Measurements from ENCODE around the gene TNFRSF13B. TPM values are rescaled to one million over a fixed set of nuclear protein-coding genes. Genes with fewer than 3 reads are reported as not detected.
"Not testable (repeated sequence)": the region's sequence is repeated elsewhere in the genome, so short reads cannot be mapped to it uniquely, and the experiment has no call there.

The TNFRSF13B gene
- polyA plus RNA-seq, result 224 TPM

DNA sequence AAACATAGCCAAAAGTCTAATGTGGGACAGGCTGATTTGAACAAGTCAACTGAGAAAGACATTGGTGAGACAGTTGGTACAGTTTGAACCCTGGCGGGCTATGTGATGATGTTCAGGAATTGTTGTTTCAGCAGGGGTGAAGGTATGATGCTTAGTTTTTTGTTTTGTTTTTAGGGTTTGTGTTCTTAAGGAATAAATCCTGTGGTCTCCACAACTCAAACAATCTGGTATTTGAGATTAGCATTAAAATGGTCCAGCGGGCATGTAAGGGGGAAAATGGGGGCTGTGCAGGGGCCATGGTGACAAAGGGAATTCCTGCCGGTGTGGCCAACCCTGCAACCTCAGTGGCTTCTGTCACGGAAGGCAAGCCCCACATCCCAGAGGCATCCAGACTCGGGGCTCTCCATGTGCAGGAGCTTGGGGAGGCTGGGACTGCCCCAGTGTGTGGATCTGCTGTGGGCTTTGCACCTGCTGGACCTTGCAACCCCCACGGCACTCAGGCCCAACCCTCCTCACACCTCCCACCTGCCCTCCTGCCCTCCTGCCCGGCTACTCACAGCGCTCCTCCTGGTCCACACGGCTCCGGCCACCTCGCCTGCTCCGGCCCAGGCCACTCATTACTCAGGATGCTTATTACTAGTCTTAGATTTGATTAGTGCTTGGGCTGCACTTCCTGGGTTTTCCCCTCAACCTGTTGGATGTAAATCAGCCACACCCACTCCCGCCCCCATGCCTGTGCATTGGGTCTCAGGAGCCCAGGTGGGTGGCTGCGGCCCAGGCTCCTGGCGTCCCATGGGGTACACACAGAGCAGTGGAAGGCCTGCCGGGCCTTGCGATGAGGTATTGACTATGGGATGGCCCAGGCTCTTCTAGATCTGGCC is at the start of gene TNFRSF13B:
TSS of gene TNFRSF13B (minus strand) at position 661 of the 881 bp plus-strand sequence. CDS start at position 618, 43 bp downstream.
- H3K9me3 Mint-ChIP-seq, result no peaks in the 10 kb centered on the region
- peaks cover 52 to 60% (median 58%) of the 10 kb centered on the region in 3 donors for H3K4me1 Mint-ChIP-seq
- H3K36me3 Mint-ChIP-seq, result peaks cover 2% of the 10 kb centered on the region
- peak within 1 kb of the TSS; percentile 87 to 99 (median 98) for H3K4me3 Mint-ChIP-seq
- H3K27me3 Mint-ChIP-seq, result peaks cover 2% of the 10 kb centered on the region
- H3K27ac Mint-ChIP-seq, result peak within 1 kb of the TSS; percentile 84 to 98 (median 97)

DNA sequence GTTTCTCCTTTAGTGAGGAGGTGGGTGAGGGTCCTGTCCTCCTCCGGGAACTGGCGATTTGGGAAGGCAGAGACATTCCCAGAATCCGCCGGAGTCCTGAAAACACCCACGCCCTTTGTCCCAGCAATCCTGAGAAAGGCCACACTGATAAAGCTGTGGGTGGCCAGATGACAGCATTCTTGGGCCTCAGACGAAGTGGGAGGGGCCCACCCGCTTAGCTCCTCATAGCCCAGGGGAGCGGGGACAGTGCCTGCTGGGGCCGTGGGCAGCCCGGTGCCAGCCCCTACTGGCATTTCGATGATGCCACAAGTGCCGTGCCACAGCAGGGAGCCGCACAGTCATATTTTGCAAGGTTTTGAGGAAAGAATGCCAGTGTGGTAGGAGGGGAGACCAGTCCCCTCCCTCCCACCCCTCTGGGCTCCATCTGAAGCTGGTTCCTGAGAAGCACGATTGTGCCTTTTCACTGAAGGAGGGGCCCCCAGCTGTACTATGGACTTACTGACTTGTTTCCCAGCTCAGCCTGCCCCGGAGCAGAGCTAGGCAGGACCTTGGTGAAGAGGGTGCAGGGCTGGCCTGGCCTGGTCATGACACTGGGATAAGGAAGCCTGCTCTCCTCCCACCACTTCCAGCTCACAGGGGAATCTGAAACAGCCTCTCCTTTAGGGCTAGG is 49.4 kb upstream of the TNFRSF13B start:
- Mint-ChIP-seq H3K27me3 (no peaks in the 10 kb centered on the region), H3K27ac (no peak overlapping the region), H3K4me3 (no peak overlapping the region), H3K4me1 (peaks cover 3 to 7% (median 5%) of the 10 kb centered on the region in 3 donors), H3K36me3 (no peaks in the 10 kb centered on the region), H3K9me3 (peaks cover 0 to 4% (median 0%) of the 10 kb centered on the region in 3 donors)

DNA sequence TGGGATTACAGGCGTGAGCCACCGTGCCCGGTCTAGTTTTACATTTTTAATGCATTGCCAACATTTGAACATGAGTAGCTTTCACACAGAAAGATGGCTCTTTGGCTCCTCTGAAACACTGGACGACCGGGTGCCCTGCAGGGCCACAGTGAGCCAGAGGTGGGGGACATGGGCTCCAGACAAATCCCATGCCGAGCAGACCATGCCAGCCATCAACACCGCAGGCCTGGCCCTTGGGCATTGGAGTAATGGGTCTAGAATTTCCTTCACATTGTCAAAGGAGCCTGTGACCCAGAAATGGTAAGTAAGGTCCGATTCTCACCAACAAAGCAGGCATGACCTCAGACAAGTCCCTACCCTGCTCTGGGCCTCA is 48.9 kb upstream of the TNFRSF13B start:
- Mint-ChIP-seq H3K36me3 (no peaks in the 10 kb centered on the region), H3K9me3 (peaks cover 0 to 4% (median 0%) of the 10 kb centered on the region in 3 donors), H3K4me3 (no peak overlapping the region), H3K27me3 (no peaks in the 10 kb centered on the region), H3K4me1 (peaks cover 7 to 9% (median 8%) of the 10 kb centered on the region in 3 donors), H3K27ac (no peak overlapping the region)

DNA sequence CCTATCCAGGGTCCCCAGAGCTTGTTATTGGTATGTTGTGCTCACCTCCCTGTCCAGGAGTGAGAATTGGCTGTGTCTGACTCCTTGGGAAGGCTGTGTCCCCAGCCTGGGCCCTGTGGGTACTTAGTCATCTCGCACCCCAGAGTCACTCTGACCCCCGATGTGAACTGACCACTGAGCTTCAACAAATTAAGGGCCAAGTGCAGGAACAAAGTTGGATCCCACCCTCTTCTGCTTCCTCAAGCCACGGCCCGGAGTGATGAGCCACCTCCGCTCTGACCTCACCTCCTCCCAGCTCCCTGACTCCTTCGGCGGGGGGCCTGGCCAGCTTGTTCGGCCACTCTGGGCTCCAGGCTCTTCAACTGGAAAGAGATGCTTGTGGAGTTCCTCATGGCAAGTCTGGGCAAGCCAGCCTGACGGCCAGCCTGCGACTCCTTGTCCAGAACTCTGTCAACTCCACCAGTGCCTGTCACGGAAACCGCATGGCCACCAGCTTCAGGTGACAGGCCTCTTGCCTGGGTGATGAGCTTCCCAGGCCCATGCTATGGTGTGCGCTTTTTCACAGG is 48.1 kb upstream of the TNFRSF13B start:
- Mint-ChIP-seq H3K4me1 (peaks cover 7 to 9% (median 8%) of the 10 kb centered on the region in 3 donors), H3K4me3 (no peak overlapping the region), H3K27me3 (no peaks in the 10 kb centered on the region), H3K27ac (no peak overlapping the region), H3K9me3 (peaks cover 0 to 4% (median 0%) of the 10 kb centered on the region in 3 donors), H3K36me3 (no peaks in the 10 kb centered on the region)

DNA sequence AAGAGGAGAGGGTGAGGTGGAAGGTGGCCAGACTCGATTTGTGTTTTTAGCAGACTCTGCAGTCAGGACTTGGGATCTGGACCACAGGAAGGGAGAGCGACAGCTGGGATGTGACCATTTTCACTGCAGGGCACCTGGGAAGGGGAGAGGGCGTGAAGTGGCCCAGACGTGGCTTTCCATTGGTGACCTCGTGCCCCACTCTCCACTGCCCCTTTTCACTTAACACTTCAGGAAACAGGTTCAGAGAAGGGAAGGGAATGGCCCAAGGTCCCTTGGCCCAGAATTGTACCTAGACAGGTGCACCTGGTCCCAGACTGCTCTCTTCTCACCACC is 47.5 kb upstream of the TNFRSF13B start:
- H3K9me3 Mint-ChIP-seq, result peaks cover 0 to 4% (median 0%) of the 10 kb centered on the region in 3 donors
- H3K4me3 Mint-ChIP-seq, result no peak overlapping the region
- H3K27me3 Mint-ChIP-seq, result no peaks in the 10 kb centered on the region
- peaks cover 7 to 9% (median 8%) of the 10 kb centered on the region in 3 donors for H3K4me1 Mint-ChIP-seq
- no peak overlapping the region for H3K27ac Mint-ChIP-seq
- H3K36me3 Mint-ChIP-seq, result no peaks in the 10 kb centered on the region

DNA sequence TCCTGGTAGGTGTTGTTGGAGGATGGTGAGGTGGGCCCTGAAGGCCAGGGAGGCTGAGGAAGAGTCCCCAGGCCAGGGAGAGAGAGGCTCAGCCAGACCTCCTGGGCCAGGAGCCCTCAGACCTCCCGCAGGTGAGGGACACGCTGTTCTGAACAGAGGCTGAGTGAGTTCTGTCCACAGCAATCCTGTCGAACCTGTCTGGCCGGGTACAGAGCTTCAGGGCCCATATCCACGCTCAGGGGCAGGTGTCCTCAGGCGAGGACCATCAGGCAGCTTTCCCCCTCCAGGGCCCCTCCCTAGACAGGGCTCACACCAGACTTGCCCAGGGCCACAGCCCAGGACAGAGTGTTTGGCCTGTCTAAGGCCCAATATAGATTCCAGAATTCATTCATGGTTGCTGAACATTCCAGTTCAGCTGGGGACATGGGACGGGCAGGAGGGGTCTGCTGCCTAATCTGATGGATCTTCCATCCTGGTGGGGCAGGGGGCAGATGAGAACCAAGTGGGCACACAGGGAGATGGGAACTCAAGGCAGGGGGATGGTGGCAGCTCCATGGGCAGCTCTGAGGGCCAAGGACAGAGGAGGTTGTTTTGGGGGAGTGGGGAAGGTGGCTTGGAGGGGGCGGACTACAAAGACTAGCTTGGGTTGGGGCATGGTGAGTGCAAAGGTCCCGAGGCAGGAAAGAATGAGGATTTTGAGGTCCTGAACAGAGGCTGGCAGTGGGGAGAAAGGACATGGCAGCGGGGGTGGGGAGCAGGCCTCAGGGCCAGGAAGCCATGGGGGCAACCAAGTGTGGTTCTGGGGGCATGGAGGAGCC is 46.9 kb upstream of the TNFRSF13B start:
- Mint-ChIP-seq H3K4me3 (no peak overlapping the region), H3K27me3 (no peaks in the 10 kb centered on the region), H3K4me1 (peaks cover 7 to 9% (median 8%) of the 10 kb centered on the region in 3 donors), H3K9me3 (peaks cover 0 to 4% (median 0%) of the 10 kb centered on the region in 3 donors), H3K36me3 (no peaks in the 10 kb centered on the region), H3K27ac (peak overlapping the region in 2 of 3 donors; percentile 39 to 77)

DNA sequence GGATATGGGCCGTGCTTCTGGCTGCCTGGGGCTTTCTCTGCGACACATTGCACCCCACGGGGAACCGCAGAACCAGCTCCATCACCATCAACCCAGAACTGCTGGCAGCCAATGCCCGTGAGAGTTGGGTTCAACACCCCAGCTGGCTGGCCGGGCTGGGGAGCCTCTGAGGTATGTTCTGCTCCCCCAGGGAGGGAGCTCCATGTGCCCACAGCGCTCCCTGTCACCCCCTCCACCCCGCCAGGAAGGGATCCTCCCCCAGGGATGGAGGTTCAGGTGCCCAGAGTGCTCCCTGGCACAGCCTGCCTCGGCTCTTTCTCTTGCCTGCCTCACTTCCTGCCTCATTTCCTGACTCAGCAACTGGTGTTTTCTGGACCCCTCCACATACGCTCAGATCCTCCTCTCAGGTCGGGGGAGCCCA is 46.1 kb upstream of the TNFRSF13B start:
- H3K4me3 Mint-ChIP-seq, result peak overlapping the region in 1 of 4 donors; percentile 70

DNA sequence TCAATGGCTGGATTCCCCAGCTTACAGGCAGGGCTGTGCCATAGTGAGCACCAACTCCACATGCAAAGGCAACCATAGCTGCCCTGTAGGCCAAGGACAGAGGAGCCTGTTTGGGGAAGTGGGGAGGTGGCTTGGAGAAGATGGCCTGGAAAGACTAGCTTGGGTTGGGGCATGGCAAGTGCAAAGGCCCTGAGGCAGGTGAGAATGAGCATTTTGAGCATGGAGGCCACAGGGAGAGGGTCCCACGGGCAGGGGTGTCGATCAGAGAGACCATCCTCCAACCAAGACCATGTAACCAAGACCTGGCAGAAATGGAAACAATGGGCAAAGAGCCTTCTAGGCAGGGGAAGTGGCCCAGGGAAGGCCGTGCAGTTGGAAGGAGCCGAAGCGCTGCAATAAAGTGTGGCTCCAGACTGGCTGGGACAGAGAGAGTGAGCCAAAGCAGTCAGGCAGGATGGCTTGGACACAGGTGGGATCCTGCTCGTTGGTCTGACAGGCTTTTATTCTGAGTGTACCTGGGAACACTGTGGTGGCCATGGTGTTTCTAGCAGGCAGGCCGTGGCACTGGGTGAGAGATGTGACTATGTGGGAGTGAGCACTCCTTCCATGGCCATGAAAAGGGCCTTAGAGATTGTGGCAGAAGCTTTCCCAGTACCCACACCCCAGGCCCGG is 45.6 kb upstream of the TNFRSF13B start:
- peak overlapping the region in 1 of 4 donors; percentile 76 for H3K4me3 Mint-ChIP-seq
- H3K27me3 Mint-ChIP-seq, result no peaks in the 10 kb centered on the region
- peaks cover 0 to 4% (median 0%) of the 10 kb centered on the region in 3 donors for H3K9me3 Mint-ChIP-seq
- no peaks in the 10 kb centered on the region for H3K36me3 Mint-ChIP-seq
- peak overlapping the region in 1 of 3 donors; percentile 27 for H3K27ac Mint-ChIP-seq
- H3K4me1 Mint-ChIP-seq, result peaks cover 7 to 9% (median 8%) of the 10 kb centered on the region in 3 donors

More for the DNA sequence above, 46.1 kb upstream of the TNFRSF13B start:
- peaks cover 0 to 4% (median 0%) of the 10 kb centered on the region in 3 donors for H3K9me3 Mint-ChIP-seq
- H3K4me1 Mint-ChIP-seq, result peaks cover 7 to 9% (median 8%) of the 10 kb centered on the region in 3 donors
- H3K36me3 Mint-ChIP-seq, result no peaks in the 10 kb centered on the region
- H3K27me3 Mint-ChIP-seq, result no peaks in the 10 kb centered on the region
- peak overlapping the region in 1 of 3 donors; percentile 27 for H3K27ac Mint-ChIP-seq

DNA sequence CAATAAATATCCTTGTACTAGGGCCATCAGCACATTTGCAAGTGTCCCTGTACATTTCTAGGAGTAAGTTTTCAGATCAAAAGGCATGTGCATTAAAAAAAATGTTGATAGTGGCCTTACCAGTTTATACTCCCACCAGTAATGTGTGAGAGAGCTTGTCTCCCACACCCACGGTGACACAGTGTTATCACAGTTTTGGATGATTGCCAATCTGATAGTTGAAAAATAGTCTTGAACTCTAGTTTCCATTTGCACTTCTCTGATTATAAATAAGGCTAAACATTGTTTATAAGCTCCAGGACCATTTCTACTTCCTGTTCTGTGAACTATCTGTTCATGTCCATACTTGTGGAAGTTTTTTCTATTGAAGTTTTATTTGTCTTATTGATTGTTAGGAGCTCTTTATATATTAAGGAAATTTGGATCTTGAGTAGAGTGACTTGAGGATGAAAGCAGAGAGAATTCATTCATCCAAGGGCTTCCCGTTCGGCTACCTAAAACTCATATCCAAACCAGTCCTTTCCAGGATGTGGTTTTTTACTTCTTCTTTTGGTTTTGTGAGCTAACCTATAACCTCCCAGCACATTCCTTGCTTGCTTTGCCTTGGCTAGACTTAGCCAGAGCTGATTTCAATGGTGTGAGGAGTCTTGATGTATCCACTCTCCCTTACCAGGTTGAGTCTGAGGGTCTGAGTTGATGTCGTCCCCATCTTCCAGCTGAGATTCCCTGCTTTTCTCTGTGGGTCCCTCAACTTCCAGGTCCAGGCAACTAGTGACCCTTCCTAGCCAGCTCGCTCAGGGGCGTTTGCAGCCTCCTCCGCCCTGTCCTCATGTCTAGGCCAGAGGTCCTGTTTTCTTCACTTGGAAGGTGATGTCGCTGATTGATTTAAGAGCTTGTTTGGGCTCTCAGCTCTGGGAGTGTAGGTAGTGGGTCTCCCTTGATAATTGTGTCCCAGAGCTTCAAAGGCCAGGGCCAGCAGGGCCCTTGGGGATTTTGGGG is 44.6 kb upstream of the TNFRSF13B start:
- not testable (repeated sequence) for H3K27me3 Mint-ChIP-seq, H3K4me3 Mint-ChIP-seq, H3K9me3 Mint-ChIP-seq, H3K4me1 Mint-ChIP-seq, H3K36me3 Mint-ChIP-seq
- peak overlapping the region in 1 of 3 donors; percentile 31 for H3K27ac Mint-ChIP-seq

DNA sequence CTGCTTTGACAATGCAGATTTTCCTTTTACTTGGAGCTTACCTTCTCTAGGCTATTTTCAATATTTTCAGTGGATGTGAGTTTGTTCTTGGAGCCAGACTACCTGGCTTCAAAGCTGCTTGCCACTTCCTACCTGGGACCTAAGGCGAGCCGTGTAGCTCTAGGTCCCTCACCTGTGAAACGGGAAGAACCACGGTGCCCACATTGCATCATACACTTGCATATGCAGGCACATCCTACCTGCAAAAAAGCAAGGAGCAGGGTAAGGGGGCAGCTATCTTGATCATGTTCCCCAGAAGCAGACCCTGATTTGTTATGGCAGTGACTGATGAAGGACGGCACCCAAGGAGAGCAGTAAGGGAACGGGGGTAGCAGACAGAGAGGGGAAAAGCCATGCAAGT is 43.3 kb upstream of the TNFRSF13B start:
- Mint-ChIP-seq H3K4me1 (peaks cover 7 to 9% (median 8%) of the 10 kb centered on the region in 3 donors), H3K36me3 (no peaks in the 10 kb centered on the region), H3K27ac (peak overlapping the region in 1 of 3 donors; percentile 50), H3K4me3 (no peak overlapping the region), H3K9me3 (peaks cover 0 to 4% (median 0%) of the 10 kb centered on the region in 3 donors), H3K27me3 (no peaks in the 10 kb centered on the region)

DNA sequence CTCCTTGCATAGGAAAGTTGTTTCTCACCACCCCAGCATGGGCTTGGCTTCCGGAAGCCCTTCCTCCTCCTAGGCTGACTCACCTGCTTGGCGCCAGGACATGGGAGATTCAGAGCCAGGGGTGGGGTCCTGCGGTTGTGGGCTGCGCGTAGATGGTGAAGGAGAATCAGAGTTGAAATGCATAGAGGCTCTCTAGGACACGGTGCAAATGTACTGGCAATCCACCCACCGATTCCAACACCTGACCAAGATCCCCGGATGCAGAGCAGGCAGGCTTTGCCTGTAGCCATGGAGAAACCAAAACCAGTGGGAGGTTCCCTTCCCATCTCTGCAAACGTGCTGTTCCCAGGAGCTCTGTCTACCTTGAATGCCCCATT is 42.8 kb upstream of the TNFRSF13B start:
- H3K4me1 Mint-ChIP-seq, H3K27me3 Mint-ChIP-seq, H3K36me3 Mint-ChIP-seq, H3K9me3 Mint-ChIP-seq, H3K4me3 Mint-ChIP-seq: not testable (repeated sequence)
- H3K27ac Mint-ChIP-seq, result peak overlapping the region in 1 of 3 donors; percentile 50

DNA sequence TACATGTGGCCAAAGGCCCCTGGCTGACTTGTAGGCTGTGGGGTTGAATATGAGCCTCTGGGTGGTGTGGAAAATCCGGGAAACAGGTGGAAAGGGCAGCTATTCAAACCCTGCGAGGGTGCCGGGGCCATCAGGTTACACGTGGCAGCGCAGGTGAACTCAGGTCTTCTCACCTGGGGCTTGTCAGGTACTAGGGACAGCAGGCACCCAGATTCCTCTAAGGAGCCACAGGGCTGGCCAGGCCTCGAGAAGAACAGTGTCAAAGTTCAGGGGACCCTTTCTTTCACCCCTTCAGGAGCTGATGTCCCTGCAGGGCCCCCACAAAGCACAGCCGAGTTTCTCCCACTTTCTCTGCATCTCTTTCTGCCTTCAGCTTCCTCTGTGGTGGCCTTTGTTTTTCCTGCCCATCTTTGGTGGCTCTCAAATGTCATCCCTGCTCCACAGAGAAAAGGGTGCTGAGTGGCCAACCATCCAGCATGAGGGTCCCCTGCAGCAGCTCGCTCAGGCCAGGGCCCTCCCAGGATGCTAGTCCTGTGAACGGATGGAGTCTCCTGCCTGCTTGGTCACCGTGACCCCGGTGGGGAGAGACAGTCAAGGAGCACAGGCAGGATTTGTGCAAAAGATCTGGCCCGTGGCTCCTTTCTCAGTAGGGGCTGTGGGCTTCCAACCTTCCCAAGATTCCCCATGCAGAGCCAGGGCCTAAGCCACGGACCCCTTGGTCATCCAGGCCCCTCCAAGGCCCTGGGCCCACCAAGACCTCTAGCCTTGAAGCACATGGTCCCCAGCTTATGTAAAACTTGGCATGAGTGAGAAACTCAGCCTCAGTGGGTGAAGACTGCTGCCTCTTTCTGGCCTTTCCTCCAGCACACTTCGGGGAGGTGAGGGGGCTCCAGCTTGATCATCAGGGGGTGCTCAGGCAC is 42.2 kb upstream of the TNFRSF13B start:
- H3K4me1 Mint-ChIP-seq, H3K4me3 Mint-ChIP-seq, H3K27ac Mint-ChIP-seq, H3K36me3 Mint-ChIP-seq, H3K9me3 Mint-ChIP-seq, H3K27me3 Mint-ChIP-seq: not testable (repeated sequence)

Data from IgD-negative memory B cell (primary cell).